ENCODE data around the gene DBET. TPM values are rescaled to one million over a fixed set of nuclear protein-coding genes. Genes with fewer than 3 reads are reported as not detected.
"Not testable (repeated sequence)": the region's sequence is repeated elsewhere in the genome, so short reads cannot be mapped to it uniquely, and the experiment has no call there.

DBET gene
- total and polyA plus RNA-seq, 2 experiments from 2014 or later: not detected

- Histone ChIP-seq H2AFZ (no peak overlapping the region), H3K9ac (no peak overlapping the region), H3F3A (ENCODE audit: insufficient read depth) (no peaks in the 10 kb centered on the region), H4K20me1 (ENCODE audit: insufficient read depth) (no peaks in the 10 kb centered on the region), H3K4me2 (ENCODE audit: unreplicated experiment) (no peak overlapping the region), H3K79me2 (ENCODE audit: insufficient read depth) (no peaks in the 10 kb centered on the region), H3K36me3 (ENCODE audit: low read depth) (no peaks in the 10 kb centered on the region), H3K9me2 (ENCODE audit: insufficient read depth) (no peaks in the 10 kb centered on the region), H3K27me3 (replicated peaks; ENCODE audit: insufficient read depth) (peaks cover 60% of the 10 kb centered on the region), H3K27ac (no peak overlapping the region), H3K9me3 (ENCODE audit: low read depth) (no peaks in the 10 kb centered on the region), H3K4me3 (no peak overlapping the region; the same call in 1 of the 2 replicates), H3K4me1 (ENCODE audit: insufficient read depth) (no peaks in the 10 kb centered on the region)
- 4 to 6% methylated on average over 38 to 58 of the region's 62 CpGs for WGBS, 2 experiments (ENCODE audit: low coverage in 1 of 2, low lambda C conversion rate in 2 of 2, missing lambda C conversion rate in 2 of 2)
- peak; percentile 21 for DNase-seq
- peak; percentile 88 for TF ChIP-seq EZH2 (IDR thresholded peaks at IDR 0.05; ENCODE audit: insufficient read depth, poor library complexity, severe bottlenecking)
- TF ChIP-seq EZH2phosphoT487 (IDR thresholded peaks at IDR 0.05; ENCODE audit: insufficient read depth, low read depth): 0 out of 2 replicates have a peak, but pooled peaks have one; percentile 14
- in situ Hi-C loops (cut with MboI): no loop called here
These were observed 46.7 kb upstream of the DBET start for GRCh38 chr4:190017357-190018200.

DNA sequence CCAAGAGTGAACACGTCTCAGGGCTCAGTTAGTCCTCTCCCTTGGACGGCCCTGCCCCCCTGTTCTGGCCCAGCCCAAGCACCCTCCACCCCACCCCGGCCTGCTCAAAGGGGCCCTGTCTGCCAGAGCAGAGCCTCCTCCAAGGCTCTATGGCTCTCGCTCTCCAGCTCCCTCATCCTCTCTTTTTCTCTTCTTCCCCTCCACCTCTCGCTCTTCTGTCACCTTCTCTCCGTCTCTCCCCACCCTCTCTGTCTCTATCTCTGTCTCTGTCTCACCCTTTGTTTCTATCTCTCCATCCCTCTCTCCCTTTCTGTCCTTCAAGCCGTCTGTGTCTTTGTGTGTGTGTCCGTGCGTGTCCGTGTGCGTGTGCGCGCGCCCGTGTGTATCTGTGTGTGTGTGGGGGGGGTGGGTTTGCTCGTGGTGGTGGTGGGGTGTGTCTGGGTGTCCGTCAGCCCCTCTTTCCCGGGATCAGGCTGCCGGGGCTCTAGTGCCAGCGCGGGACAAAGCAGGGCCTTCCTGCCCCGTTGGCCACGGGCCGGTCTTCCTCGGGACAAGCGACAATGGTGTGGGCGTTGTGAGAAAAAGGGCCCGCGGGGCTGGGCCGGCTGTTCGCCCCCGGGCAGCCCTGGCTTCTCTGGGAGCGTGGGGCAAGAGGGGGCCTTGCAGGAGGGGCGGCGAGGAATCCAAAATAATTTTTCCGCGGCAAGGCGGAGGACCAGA lies 45.9 kb upstream of the DBET start:
- Histone ChIP-seq H3K4me2 (ENCODE audit: unreplicated experiment) (no peak overlapping the region), H3K4me1 (ENCODE audit: insufficient read depth) (no peaks in the 10 kb centered on the region), H3K27ac (no peak overlapping the region), H3K9ac (no peak overlapping the region), H3K79me2 (ENCODE audit: insufficient read depth) (no peaks in the 10 kb centered on the region), H4K20me1 (ENCODE audit: insufficient read depth) (no peaks in the 10 kb centered on the region), H3K9me2 (ENCODE audit: insufficient read depth) (no peaks in the 10 kb centered on the region), H2AFZ (no peak overlapping the region), H3K27me3 (replicated peaks; ENCODE audit: insufficient read depth) (peaks cover 60% of the 10 kb centered on the region), H3K4me3 (no peak overlapping the region), H3K9me3 (ENCODE audit: low read depth) (no peaks in the 10 kb centered on the region), H3K36me3 (ENCODE audit: low read depth) (no peaks in the 10 kb centered on the region), H3F3A (ENCODE audit: insufficient read depth) (no peaks in the 10 kb centered on the region)
- no peak for DNase-seq
- WGBS, 2 experiments (ENCODE audit: low coverage in 1 of 2, low lambda C conversion rate in 2 of 2, missing lambda C conversion rate in 2 of 2): 5 to 8% methylated on average over 26 to 37 of the region's 38 CpGs
- TF ChIP-seq EZH2 (IDR thresholded peaks at IDR 0.05; ENCODE audit: insufficient read depth, poor library complexity, severe bottlenecking) (no peak), EZH2phosphoT487 (IDR thresholded peaks at IDR 0.05; ENCODE audit: insufficient read depth, low read depth) (0 out of 2 replicates have a peak, but pooled peaks have one; percentile 12)
- in situ Hi-C loops (cut with MboI): no loop called here

GRCh38 chr4:190019023-190019858 lies 45.1 kb upstream of the DBET start:
- H3K9me2 ChIP-seq (ENCODE audit: insufficient read depth): no peaks in the 10 kb centered on the region
- in situ Hi-C loops (cut with MboI): no loop called here
- H3K9ac ChIP-seq: no peak overlapping the region
- no peak overlapping the region for H3K27ac ChIP-seq
- no peak overlapping the region for H2AFZ ChIP-seq
- H3K4me2 ChIP-seq (ENCODE audit: unreplicated experiment): no peak overlapping the region
- no peaks in the 10 kb centered on the region for H3K4me1 ChIP-seq (ENCODE audit: insufficient read depth)
- no peaks in the 10 kb centered on the region for H3K9me3 ChIP-seq (ENCODE audit: low read depth)
- no peak for TF ChIP-seq EZH2phosphoT487 (IDR thresholded peaks at IDR 0.05; ENCODE audit: insufficient read depth, low read depth)
- peak; percentile 59 for TF ChIP-seq EZH2 (IDR thresholded peaks at IDR 0.05; ENCODE audit: insufficient read depth, poor library complexity, severe bottlenecking)
- no peaks in the 10 kb centered on the region for H3K36me3 ChIP-seq (ENCODE audit: low read depth)
- H3K4me3 ChIP-seq: no peak overlapping the region
- peak; percentile 15 for DNase-seq
- H3K79me2 ChIP-seq (ENCODE audit: insufficient read depth): no peaks in the 10 kb centered on the region
- peaks cover 60% of the 10 kb centered on the region for H3K27me3 ChIP-seq (replicated peaks; ENCODE audit: insufficient read depth)
- H3F3A ChIP-seq (ENCODE audit: insufficient read depth): no peaks in the 10 kb centered on the region
- 3% methylated on average over 52 to 57 of the region's 57 CpGs for WGBS, 2 experiments (ENCODE audit: low coverage in 1 of 2, low lambda C conversion rate in 2 of 2, missing lambda C conversion rate in 2 of 2)
- H4K20me1 ChIP-seq (ENCODE audit: insufficient read depth): no peaks in the 10 kb centered on the region

GRCh38 chr4:190019859-190020463 lies 44.3 kb upstream of the DBET start:
- in situ Hi-C loops (cut with MboI); H3K4me3 ChIP-seq; DNase-seq; H4K20me1 ChIP-seq (ENCODE audit: insufficient read depth); H2AFZ ChIP-seq; H3K27ac ChIP-seq; H3K9me2 ChIP-seq (ENCODE audit: insufficient read depth); H3K9me3 ChIP-seq (ENCODE audit: low read depth); H3K36me3 ChIP-seq (ENCODE audit: low read depth); H3K4me2 ChIP-seq (ENCODE audit: unreplicated experiment); H3F3A ChIP-seq (ENCODE audit: insufficient read depth); H3K4me1 ChIP-seq (ENCODE audit: insufficient read depth); H3K9ac ChIP-seq; H3K79me2 ChIP-seq (ENCODE audit: insufficient read depth): not testable (repeated sequence)
- peak; percentile 32 for TF ChIP-seq EZH2 (IDR thresholded peaks at IDR 0.05; ENCODE audit: insufficient read depth, poor library complexity, severe bottlenecking)
- H3K27me3 ChIP-seq (replicated peaks; ENCODE audit: insufficient read depth): peaks cover 56% of the 10 kb centered on the region
- 14% methylated on average over 28 to 29 of the region's 29 CpGs for WGBS, 2 experiments (ENCODE audit: low coverage in 1 of 2, low lambda C conversion rate in 2 of 2, missing lambda C conversion rate in 2 of 2)
